Fibroblast of lung (primary cell): ENCODE data around the gene FASTK. TPM values are rescaled to one million over a fixed set of nuclear protein-coding genes. Genes with fewer than 3 reads are reported as not detected.

Experiments
- DNase-seq, 2 donors: peaks; one replicate each; pipeline versions ENCODE4 v3.0.0 to v3.0.0-alpha.2; 2010; ENCODE audit warnings: low read depth in 2 of 2
- H2AFZ ChIP-seq: 2 replicates; pipeline ENCODE4 v1.5.1; 2012; ENCODE audit warnings: low read length, control low read depth, inconsistent platforms
- H3K27ac ChIP-seq: 2 replicates; pipeline ENCODE4 v1.5.1; 2011; ENCODE audit warnings: low read length, control low read depth; ENCODE audit not compliant: insufficient read depth
- H3K27me3 ChIP-seq: 2 replicates; pipeline ENCODE4 v1.5.1; 2011; ENCODE audit warnings: mild to moderate bottlenecking, low read length; ENCODE audit not compliant: control insufficient read depth, insufficient read depth
- H3K36me3 ChIP-seq: 2 replicates; pipeline ENCODE4 v1.5.1; 2011; ENCODE audit warnings: low read length; ENCODE audit not compliant: control insufficient read depth, insufficient read depth
- H3K4me1 ChIP-seq: 2 replicates; pipeline ENCODE4 v1.5.1; 2011; ENCODE audit warnings: low read length; ENCODE audit not compliant: control insufficient read depth, insufficient read depth; ENCODE audit errors: extremely low read depth
- H3K4me2 ChIP-seq: 2 replicates; pipeline ENCODE4 v1.5.1; 2011; ENCODE audit warnings: low read length, control low read depth; ENCODE audit not compliant: insufficient read depth; ENCODE audit errors: extremely low read depth
- H3K4me3 ChIP-seq, 4 experiments: fragments of 200-600 bp in 1 of 4; sonication (generic) in 1 of 4; replicated peaks in 1 of 4; 2 replicates each; pipeline ENCODE4 v1.5.1; 2011 to 2016; ENCODE audit warnings: low read length in 4 of 4, low read depth in 3 of 4, mild to moderate bottlenecking in 3 of 4, control low read depth in 2 of 4, inconsistent platforms in 1 of 4, mixed read lengths in 1 of 4; ENCODE audit not compliant: insufficient read depth in 1 of 4; ENCODE audit errors: control extremely low read depth in 1 of 4
- H3K79me2 ChIP-seq: 2 replicates; pipeline ENCODE4 v1.5.1; 2012; ENCODE audit warnings: mild to moderate bottlenecking, low read length, inconsistent platforms; ENCODE audit not compliant: control insufficient read depth, insufficient read depth
- H3K9ac ChIP-seq: 2 replicates; pipeline ENCODE4 v1.5.1; 2011; ENCODE audit warnings: mild to moderate bottlenecking, low read length, control low read depth; ENCODE audit not compliant: insufficient read depth
- H3K9me3 ChIP-seq: 2 replicates; pipeline ENCODE4 v1.5.1; 2012; ENCODE audit warnings: low read depth, low read length; ENCODE audit not compliant: control insufficient read depth, insufficient read depth
- H4K20me1 ChIP-seq: 2 replicates; pipeline ENCODE4 v1.5.1; 2011; ENCODE audit warnings: low read length; ENCODE audit not compliant: control insufficient read depth, insufficient read depth; ENCODE audit errors: extremely low read depth
- EZH2 ChIP-seq: IDR thresholded peaks from 2 replicates; pipeline ENCODE4 v1.5.1; 2012; ENCODE audit warnings: low read length, control low read depth, mild to moderate bottlenecking; ENCODE audit errors: missing control alignments
- polyA plus RNA-seq, 2 donors: library from polyadenylated mRNA; depleted of rRNA in 1 of 2; stranded (reverse) in 1 of 2; unstranded in 1 of 2; fragments of >200 nt; gene quantifications; 2 replicates each; pipeline ENCODE4 v1.2.1, GENCODE V29; 2011 to 2012; ENCODE audit warnings: missing spikeins in 1 of 2
- total RNA-seq: library from RNA; depleted of rRNA; stranded (reverse); fragments of >200 nt; gene quantifications from 2 replicates; pipeline ENCODE4 v1.2.1, GENCODE V29; 2014
- TF ChIP-seq, protein P1 (sequence below), 2 donors: IDR thresholded peaks in 1 of 2; conservative IDR thresholded peaks in 1 of 2; 1 replicate in 1 of 2; 2 replicates in 1 of 2; pipeline ENCODE4 v1.5.1; 2011 to 2012; ENCODE audit warnings: low read length in 2 of 2, control low read depth in 1 of 2, inconsistent platforms in 1 of 2, low read depth in 1 of 2, mild to moderate bottlenecking in 1 of 2

FASTK gene
- total and polyA plus RNA-seq, 2 donors (not counting 1 experiment from before 2014, with no cell fraction given), result 33.8 to 69.5 TPM

- Histone ChIP-seq H2AFZ (no peak overlapping the region), H3K4me2 (peak overlapping the region; percentile 96), H3K36me3 (no peaks in the 10 kb centered on the region), H4K20me1 (no peaks in the 10 kb centered on the region), H3K4me1 (peaks cover 21% of the 10 kb centered on the region), H3K27me3 (no peaks in the 10 kb centered on the region), H3K79me2 (peaks cover 63% of the 10 kb centered on the region), H3K4me3 (peak overlapping the region; percentile 61 to 96 (median 81)), H3K9me3 (no peaks in the 10 kb centered on the region), H3K9ac (peak overlapping the region; percentile 83), H3K27ac (peak overlapping the region; percentile 88)
- TF ChIP-seq, protein P1, sequence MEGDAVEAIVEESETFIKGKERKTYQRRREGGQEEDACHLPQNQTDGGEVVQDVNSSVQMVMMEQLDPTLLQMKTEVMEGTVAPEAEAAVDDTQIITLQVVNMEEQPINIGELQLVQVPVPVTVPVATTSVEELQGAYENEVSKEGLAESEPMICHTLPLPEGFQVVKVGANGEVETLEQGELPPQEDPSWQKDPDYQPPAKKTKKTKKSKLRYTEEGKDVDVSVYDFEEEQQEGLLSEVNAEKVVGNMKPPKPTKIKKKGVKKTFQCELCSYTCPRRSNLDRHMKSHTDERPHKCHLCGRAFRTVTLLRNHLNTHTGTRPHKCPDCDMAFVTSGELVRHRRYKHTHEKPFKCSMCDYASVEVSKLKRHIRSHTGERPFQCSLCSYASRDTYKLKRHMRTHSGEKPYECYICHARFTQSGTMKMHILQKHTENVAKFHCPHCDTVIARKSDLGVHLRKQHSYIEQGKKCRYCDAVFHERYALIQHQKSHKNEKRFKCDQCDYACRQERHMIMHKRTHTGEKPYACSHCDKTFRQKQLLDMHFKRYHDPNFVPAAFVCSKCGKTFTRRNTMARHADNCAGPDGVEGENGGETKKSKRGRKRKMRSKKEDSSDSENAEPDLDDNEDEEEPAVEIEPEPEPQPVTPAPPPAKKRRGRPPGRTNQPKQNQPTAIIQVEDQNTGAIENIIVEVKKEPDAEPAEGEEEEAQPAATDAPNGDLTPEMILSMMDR (conservative IDR thresholded peaks at IDR 0.05 in 1 of 2, IDR thresholded peaks at IDR 0.05 in 1 of 2; ENCODE audit: low read depth in 1 of 2, low read length in 2 of 2), result no peak
- TF ChIP-seq EZH2, result no peak
- peak; percentile 17 to 42 for DNase-seq
These were observed 7.6 kb upstream of the FASTK start for GRCh38 chr7:151088019-151088855.

- Histone ChIP-seq H3K36me3 (no peaks in the 10 kb centered on the region), H2AFZ (no peak overlapping the region), H3K27ac (peak overlapping the region; percentile 88), H3K27me3 (no peaks in the 10 kb centered on the region), H3K9ac (peak overlapping the region; percentile 83), H3K4me1 (peaks cover 23% of the 10 kb centered on the region), H3K9me3 (no peaks in the 10 kb centered on the region), H3K79me2 (peaks cover 58% of the 10 kb centered on the region), H4K20me1 (no peaks in the 10 kb centered on the region), H3K4me3 (peak overlapping the region; percentile 67 to 96 (median 81)), H3K4me2 (peak overlapping the region; percentile 96)
- TF ChIP-seq, protein P1 (conservative IDR thresholded peaks at IDR 0.05 in 1 of 2, IDR thresholded peaks at IDR 0.05 in 1 of 2; ENCODE audit: low read depth in 1 of 2, low read length in 2 of 2), result peak in 1 of 2 donors; percentile 2
- no peak for TF ChIP-seq EZH2
- peak; percentile 60 to 62 for DNase-seq
These were observed 6.8 kb upstream of the FASTK start for GRCh38 chr7:151087245-151088018.

GRCh38 chr7:151086802-151087244 is 6.2 kb upstream of the FASTK start:
- peak overlapping the region; percentile 67 to 96 (median 81) for H3K4me3 ChIP-seq
- peak overlapping the region; percentile 90 for H3K4me2 ChIP-seq
- H3K9me3 ChIP-seq, result no peaks in the 10 kb centered on the region
- peaks cover 58% of the 10 kb centered on the region for H3K79me2 ChIP-seq
- H4K20me1 ChIP-seq, result no peaks in the 10 kb centered on the region
- H3K36me3 ChIP-seq, result peaks cover 4% of the 10 kb centered on the region
- peaks cover 29% of the 10 kb centered on the region for H3K4me1 ChIP-seq
- H2AFZ ChIP-seq, result no peak overlapping the region
- peak overlapping the region; percentile 83 for H3K9ac ChIP-seq
- no peaks in the 10 kb centered on the region for H3K27me3 ChIP-seq
- H3K27ac ChIP-seq, result peak overlapping the region; percentile 88
- peak in 1 of 2 donors; percentile 37 for DNase-seq
- no peak for TF ChIP-seq EZH2
- TF ChIP-seq, protein P1 (conservative IDR thresholded peaks at IDR 0.05 in 1 of 2, IDR thresholded peaks at IDR 0.05 in 1 of 2; ENCODE audit: low read depth in 1 of 2, low read length in 2 of 2), result no peak
